H1 (cell line): Measurements from ENCODE around the gene SETD1B. TPM values are rescaled to one million over a fixed set of nuclear protein-coding genes. Genes with fewer than 3 reads are reported as not detected.

Experiments
- CTCF ChIA-PET: fragments of 300-600 bp; sonication (Branson Sonifier 250); formaldehyde crosslinking; loops from one replicate; lab custom pipeline; 2021; ENCODE audit not compliant: partially characterized antibody; lab: Charles Lee
- POLR2A ChIA-PET: fragments of 300-600 bp; sonication (Branson Sonifier 250); formaldehyde crosslinking; loops from one replicate; lab custom pipeline; 2021; ENCODE audit warnings: inconsistent platforms; ENCODE audit not compliant: partially characterized antibody; lab: Charles Lee
- DNase-seq, 2 experiments: peaks; one replicate each; pipeline versions ENCODE4 v3.0.0 to v3.0.0-alpha.2; 2010 to 2022; ENCODE audit warnings: low spot score in 2 of 2, low read depth in 1 of 2, mixed read lengths in 1 of 2
- FAIRE-seq: peaks from 2 replicates; lab custom pipeline; 2011; peaks lifted over from hg19 to GRCh38; lab: Jason Lieb, UNC
- H2AFZ ChIP-seq: 2 replicates; pipeline ENCODE4 v1.8.1; 2012; ENCODE audit warnings: low read length, inconsistent platforms
- H2AK5ac ChIP-seq: 2 replicates; pipeline ENCODE4 v1.6.1; 2013; ENCODE audit warnings: low read depth, low read length
- H2BK120ac ChIP-seq: replicated peaks from 2 replicates; pipeline ENCODE3; 2013; ENCODE audit warnings: low read depth, low read length, inconsistent platforms
- H2BK12ac ChIP-seq: 2 replicates; pipeline ENCODE4 v1.6.1; 2013; ENCODE audit warnings: low read depth, low read length
- H2BK15ac ChIP-seq: 2 replicates; pipeline ENCODE4 v1.6.1; 2013; ENCODE audit warnings: low read length
- H2BK20ac ChIP-seq: 2 replicates; pipeline ENCODE4 v1.6.1; 2013; ENCODE audit warnings: low read length
- H2BK5ac ChIP-seq: 2 replicates; pipeline ENCODE4 v1.6.1; 2013; ENCODE audit warnings: low read depth, low read length
- H3K14ac ChIP-seq: 2 replicates; pipeline ENCODE4 v1.6.1; 2013; ENCODE audit warnings: inconsistent platforms; ENCODE audit not compliant: insufficient read length
- H3K18ac ChIP-seq: 2 replicates; pipeline ENCODE4 v1.6.1; 2013; ENCODE audit warnings: low read length; ENCODE audit errors: extremely low read depth
- H3K23ac ChIP-seq: 2 replicates; pipeline ENCODE4 v1.6.1; 2013; ENCODE audit warnings: inconsistent platforms; ENCODE audit not compliant: insufficient read length
- H3K23me2 ChIP-seq: 2 replicates; pipeline ENCODE4 v1.6.1; 2013; ENCODE audit warnings: low read depth, low read length
- H3K27ac ChIP-seq: 2 replicates; pipeline ENCODE4 v1.6.1; 2011; ENCODE audit warnings: low read depth, low read length, inconsistent platforms
- H3K27me3 ChIP-seq, 4 experiments: replicated peaks in 1 of 4; 1 replicate in 1 of 4; 2 replicates in 3 of 4; pipeline versions ENCODE4 v1.6.1 to v1.8.1; 2011 to 2013; ENCODE audit warnings: low read length in 3 of 4, mild to moderate bottlenecking in 3 of 4, inconsistent platforms in 2 of 4, mixed read lengths in 2 of 4, moderate library complexity in 1 of 4; ENCODE audit not compliant: control insufficient read depth in 3 of 4, insufficient read depth in 3 of 4; ENCODE audit errors: extremely low read depth in 1 of 4
- H3K36me3 ChIP-seq, 4 experiments: 2 replicates each; pipeline versions ENCODE4 v1.6.1 to v1.8.1; 2011 to 2013; ENCODE audit warnings: mild to moderate bottlenecking in 4 of 4, low read length in 3 of 4, moderate library complexity in 2 of 4, control low read depth in 1 of 4, inconsistent platforms in 1 of 4; ENCODE audit not compliant: insufficient read depth in 4 of 4, control insufficient read depth in 2 of 4
- H3K4ac ChIP-seq: replicated peaks from 2 replicates; pipeline ENCODE3; 2013; ENCODE audit warnings: low read length, low read depth, mixed read lengths, inconsistent platforms; ENCODE audit not compliant: insufficient read length
- H3K4me1 ChIP-seq, 4 experiments: replicated peaks in 1 of 4; 1 replicate in 1 of 4; 2 replicates in 3 of 4; pipeline versions ENCODE4 v1.6.1 to v1.8.1; 2011 to 2013; ENCODE audit warnings: low read length in 3 of 4, inconsistent platforms in 2 of 4, mixed read lengths in 1 of 4; ENCODE audit not compliant: insufficient read depth in 4 of 4, control insufficient read depth in 3 of 4
- H3K4me2 ChIP-seq, 2 experiments: 2 replicates each; pipeline versions ENCODE4 v1.6.1 to v1.8.1; 2011 to 2013; ENCODE audit warnings: low read depth in 2 of 2, low read length in 2 of 2, control low read depth in 1 of 2, inconsistent platforms in 1 of 2, mild to moderate bottlenecking in 1 of 2; ENCODE audit not compliant: insufficient read depth in 1 of 2
- H3K4me3 ChIP-seq, 4 experiments: fragments of 200-600, 300-600 bp in 1 of 4; sonication (generic), shearing (Covaris generic), sonication (Bioruptor Twin) in 1 of 4; 2 replicates each; pipeline versions ENCODE4 v1.5.1 to v1.8.1; 2011 to 2016; ENCODE audit warnings: low read length in 4 of 4, low read depth in 3 of 4, control low read depth in 2 of 4, inconsistent platforms in 2 of 4, mild to moderate bottlenecking in 2 of 4, mixed read lengths in 1 of 4, moderate library complexity in 1 of 4; ENCODE audit not compliant: insufficient read depth in 2 of 4; ENCODE audit errors: extremely low read depth in 1 of 4
- H3K56ac ChIP-seq: replicated peaks from 2 replicates; pipeline ENCODE3; 2013; ENCODE audit warnings: low read depth, mild to moderate bottlenecking, mixed read lengths, low read length, inconsistent platforms; ENCODE audit not compliant: insufficient read length
- H3K79me1 ChIP-seq: 2 replicates; pipeline ENCODE4 v1.6.1; 2013; ENCODE audit warnings: low read depth, low read length, control low read depth
- H3K79me2 ChIP-seq, 2 experiments: 2 replicates each; pipeline versions ENCODE4 v1.6.1 to v1.8.1; 2012 to 2013; ENCODE audit warnings: low read length in 2 of 2, mild to moderate bottlenecking in 2 of 2, inconsistent platforms in 1 of 2; ENCODE audit not compliant: insufficient read depth in 2 of 2, control insufficient read depth in 1 of 2
- H3K9ac ChIP-seq, 4 experiments: replicated peaks in 1 of 4; 1 replicate in 1 of 4; 2 replicates in 3 of 4; pipeline versions ENCODE4 v1.6.1 to v1.8.1; 2011 to 2013; ENCODE audit warnings: low read depth in 3 of 4, low read length in 3 of 4, control low read depth in 2 of 4, mild to moderate bottlenecking in 2 of 4, moderate library complexity in 2 of 4, inconsistent platforms in 1 of 4; ENCODE audit errors: extremely low read depth in 1 of 4
- H3K9me3 ChIP-seq, 2 experiments: 2 replicates each; pipeline versions ENCODE4 v1.6.1 to v1.8.1; 2012 to 2013; ENCODE audit warnings: mild to moderate bottlenecking in 2 of 2, moderate library complexity in 2 of 2, control low read depth in 1 of 2, inconsistent platforms in 1 of 2, low read depth in 1 of 2, low read length in 1 of 2, mixed read lengths in 1 of 2; ENCODE audit not compliant: insufficient read depth in 2 of 2
- H4K20me1 ChIP-seq, 2 experiments: replicated peaks in 1 of 2; 2 replicates each; pipeline versions ENCODE3 to v1.8.1; 2011 to 2013; ENCODE audit warnings: inconsistent platforms in 2 of 2, low read length in 2 of 2, mild to moderate bottlenecking in 1 of 2; ENCODE audit not compliant: insufficient read depth in 2 of 2, control insufficient read depth in 1 of 2
- H4K5ac ChIP-seq: 2 replicates; pipeline ENCODE4 v1.6.1; 2013; ENCODE audit warnings: low read length, low read depth, mixed read lengths, inconsistent platforms; ENCODE audit not compliant: insufficient read length
- H4K8ac ChIP-seq: 2 replicates; pipeline ENCODE4 v1.8.0; 2013; ENCODE audit warnings: mild to moderate bottlenecking, moderate library complexity, low read length, inconsistent platforms; ENCODE audit not compliant: insufficient read depth; ENCODE audit errors: extremely low read depth
- H4K91ac ChIP-seq: replicated peaks from 2 replicates; pipeline ENCODE3; 2013; ENCODE audit warnings: low read length, mixed read lengths, inconsistent platforms; ENCODE audit not compliant: insufficient read length
- FOSL1 ChIP-seq: IDR thresholded peaks from 2 replicates; pipeline ENCODE4 v1.6.1; 2011; ENCODE audit warnings: mild to moderate bottlenecking, low read depth, low read length, moderate library complexity; ENCODE audit not compliant: insufficient read depth
- NRF1 ChIP-seq: IDR thresholded peaks from 2 replicates; pipeline ENCODE4 v1.6.1; 2011; ENCODE audit warnings: mild to moderate bottlenecking, low read depth, low read length, improper control_type of control experiment
- RXRA ChIP-seq: IDR thresholded peaks from 2 replicates; pipeline ENCODE4 v1.6.1; 2011; ENCODE audit warnings: low read depth, mild to moderate bottlenecking, low read length, moderate library complexity; ENCODE audit not compliant: insufficient read depth
- TAF1 ChIP-seq: IDR thresholded peaks from 2 replicates; pipeline ENCODE4 v1.6.1; 2011; ENCODE audit warnings: mild to moderate bottlenecking, low read depth, low read length
- YY1 ChIP-seq: IDR thresholded peaks from 2 replicates; pipeline ENCODE4 v1.6.1; 2011; ENCODE audit warnings: low read depth, mild to moderate bottlenecking, low read length
- WGBS, 2 experiments: shearing (Covaris generic) in 1 of 2; methylation state at CpG; one replicate each; pipeline versions ENCODE4 v1.1.6 to v1.1.7; 2013 to 2015; ENCODE audit warnings: low lambda C conversion rate in 2 of 2, mixed read lengths in 2 of 2, inconsistent platforms in 1 of 2, low coverage in 1 of 2, missing lambda C conversion rate in 1 of 2; ENCODE audit not compliant: insufficient replicate concordance in 2 of 2, insufficient coverage in 1 of 2, insufficient read length in 1 of 2; ENCODE audit errors: extremely low coverage in 1 of 2, missing lambda C conversion rate in 1 of 2; 5-methylcytosine and 5-hydroxymethylcytosine counted together
- polyA plus RNA-seq, 7 experiments: library from polyadenylated mRNA; depleted of rRNA in 3 of 7; stranded (reverse) in 5 of 7; unstranded in 2 of 7; fragments of >200 nt in 5 of 7; fragments of 200-250 nt in 2 of 7; gene quantifications; 1 replicate in 5 of 7; 2 replicates in 1 of 7; 4 replicates in 1 of 7; pipeline versions ENCODE4 v1.2.1 to v1.2.3, GENCODE V29; 2011 to 2013; ENCODE audit warnings: missing spikeins in 2 of 7, mixed read lengths in 2 of 7
- total RNA-seq: library from RNA; stranded (reverse); fragmentation: NEBNext Ultra II Directional; extraction: Animal tissue kit (Norgen Biotek cat#: 25700); gene quantifications from 2 replicates; pipeline ENCODE4 v1.2.1, GENCODE V29; 2021

Gene SETD1B
- total and polyA plus RNA-seq, 2 of the 8 experiments (the other 6 are each of a cell fraction or from before 2014, with no cell fraction given) = 1.3 to 17.7 TPM

- WGBS, 2 experiments = 89% methylated on average over 6 of the region's 6 CpGs; no CpG with 5 or more reads in 1 of the 2 experiments
- H3K18ac ChIP-seq = no peak overlapping the region
Observed at GRCh38 chr12:121875582-121875981, 71.8 kb downstream of the SETD1B start.

More at GRCh38 chr12:121875582-121875981, 71.8 kb downstream of the SETD1B start:
- Histone ChIP-seq H3K27ac (no peak overlapping the region), H4K91ac (no peak overlapping the region), H4K8ac (no peak overlapping the region), H4K5ac (no peak overlapping the region), H3K56ac (no peak overlapping the region), H3K4me2 (no peak overlapping the region), H2BK20ac (no peak overlapping the region), H3K27me3 (no peaks in the 10 kb centered on the region), H3K23ac (no peak overlapping the region), H2BK5ac (no peak overlapping the region), H3K79me1 (no peaks in the 10 kb centered on the region), H2BK15ac (no peak overlapping the region), H3K36me3 (no peaks in the 10 kb centered on the region), H3K79me2 (no peaks in the 10 kb centered on the region), H3K14ac (no peak overlapping the region), H2BK120ac (no peak overlapping the region), H3K9me3 (no peaks in the 10 kb centered on the region), H3K9ac (no peak overlapping the region), H3K4me3 (no peak overlapping the region), H2BK12ac (no peak overlapping the region), H3K4ac (no peak overlapping the region), H2AK5ac (no peak overlapping the region), H2AFZ (no peak overlapping the region)
- CTCF ChIA-PET = interaction anchor here (2.0 kb wide), 1 partner anchor 14 kb away, joined by 6 read pairs; no protein-coding TSS in a partner anchor
- DNase-seq = no peak
- FAIRE-seq = no peak
- TF ChIP-seq FOSL1 (no peak), RXRA (no peak), NRF1 (no peak), TAF1 (no peak), YY1 (no peak)
- TF ChIP-seq, all 59 proteins: peak for 0
- Histone ChIP-seq H4K20me1 (no peaks in the 10 kb centered on the region), H3K4me1 (no peaks in the 10 kb centered on the region), H3K23me2 (no peaks in the 10 kb centered on the region; the same call in 1 of the 2 replicates)
- POLR2A ChIA-PET = interaction anchor here (1.4 kb wide), 1 partner anchor 73 kb away, joined by 3 read pairs; no protein-coding TSS in a partner anchor
